NCI-H1930 (cell line): ENCODE measurements around the gene ARHGAP22.

ENCODE experiments used
- DNase-seq, 2 experiments: peaks; one replicate each; lab custom pipeline; 2025; lab: John Stamatoyannopoulos, UW

The ARHGAP22 gene

DNA sequence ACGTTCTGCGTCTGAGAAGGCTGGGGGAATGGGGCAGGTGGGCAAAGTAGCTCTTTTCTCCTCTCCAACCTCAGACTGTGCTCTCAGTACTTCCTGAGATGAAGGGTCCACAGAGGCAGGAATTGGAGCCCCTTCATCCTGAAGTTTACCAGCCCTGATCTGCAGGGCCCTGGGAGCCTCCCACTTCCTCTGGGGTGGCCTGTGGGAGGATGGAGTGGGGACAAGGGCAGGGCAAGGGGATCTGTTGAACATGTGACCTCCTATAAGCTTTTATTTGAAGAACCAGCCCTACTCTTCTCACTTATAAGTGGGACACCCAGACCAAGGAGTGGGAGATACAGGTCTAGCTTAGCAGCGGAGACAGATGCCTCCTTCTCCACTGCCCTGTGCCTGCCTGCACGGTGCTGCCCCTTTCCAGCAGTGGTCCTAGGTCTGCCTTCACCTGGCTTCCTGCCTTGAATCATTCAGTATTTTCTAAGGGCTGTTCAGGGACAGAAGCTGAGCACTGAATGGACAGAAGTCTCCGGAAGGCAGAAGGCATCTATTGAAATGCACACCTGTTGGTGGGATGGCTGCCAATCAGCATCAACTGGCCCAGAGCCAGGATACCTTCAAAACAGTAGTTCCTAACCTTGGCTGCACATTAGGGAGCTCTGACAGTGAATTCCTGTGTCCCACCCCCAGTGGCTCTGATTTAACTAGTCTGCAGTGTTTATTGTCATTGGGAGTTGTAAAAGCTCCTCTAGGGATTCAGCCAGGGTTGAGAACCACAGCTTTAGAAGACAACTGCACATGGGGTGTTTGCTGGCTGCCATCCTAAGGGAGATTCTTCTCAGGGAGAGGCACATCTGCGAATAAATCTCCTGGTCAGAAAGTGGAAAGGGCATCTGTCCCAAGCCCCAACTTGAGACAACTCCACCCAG, 2.7 kb upstream of the ARHGAP22 start:
- no peak for DNase-seq

DNA sequence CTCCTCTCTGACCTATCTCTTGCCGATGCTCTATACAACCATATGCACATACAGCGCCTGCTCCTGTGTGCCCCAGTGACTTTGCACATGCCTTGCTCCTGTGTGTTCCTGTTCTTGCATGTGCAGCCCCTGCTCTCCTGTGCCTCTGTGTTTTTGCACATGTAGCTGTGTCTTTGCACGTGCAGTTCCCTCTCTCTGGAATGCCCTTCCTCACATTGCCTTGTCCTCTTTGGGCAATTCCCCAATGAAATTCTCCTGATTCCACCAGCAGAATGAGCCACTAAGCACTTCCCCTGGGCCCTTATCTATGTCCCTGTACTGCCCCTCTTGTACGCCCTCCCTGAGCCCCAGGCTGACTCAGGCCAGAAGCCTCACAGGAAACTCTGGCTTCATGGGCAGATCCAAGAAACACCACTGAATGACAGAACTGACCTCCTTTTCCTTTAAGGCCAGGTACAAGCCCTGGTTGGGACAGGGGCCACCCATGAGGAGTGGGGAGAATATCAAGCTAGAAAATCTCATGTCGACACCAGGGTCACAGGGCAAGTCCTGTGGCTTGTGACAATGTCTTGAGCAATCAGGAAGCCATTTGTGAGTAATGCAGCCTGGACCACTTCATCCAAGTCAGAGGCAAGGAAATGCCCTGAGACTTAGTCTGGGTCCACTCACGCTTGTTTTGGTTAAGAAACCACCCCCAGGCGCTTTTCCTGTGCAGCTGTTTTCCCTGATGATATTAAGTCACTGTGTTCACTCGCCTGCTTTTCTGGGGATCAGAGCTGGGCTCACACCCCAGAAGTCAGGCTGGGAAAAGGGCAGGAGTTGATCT, 1.9 kb upstream of the ARHGAP22 start:
- DNase-seq: no peak

DNA sequence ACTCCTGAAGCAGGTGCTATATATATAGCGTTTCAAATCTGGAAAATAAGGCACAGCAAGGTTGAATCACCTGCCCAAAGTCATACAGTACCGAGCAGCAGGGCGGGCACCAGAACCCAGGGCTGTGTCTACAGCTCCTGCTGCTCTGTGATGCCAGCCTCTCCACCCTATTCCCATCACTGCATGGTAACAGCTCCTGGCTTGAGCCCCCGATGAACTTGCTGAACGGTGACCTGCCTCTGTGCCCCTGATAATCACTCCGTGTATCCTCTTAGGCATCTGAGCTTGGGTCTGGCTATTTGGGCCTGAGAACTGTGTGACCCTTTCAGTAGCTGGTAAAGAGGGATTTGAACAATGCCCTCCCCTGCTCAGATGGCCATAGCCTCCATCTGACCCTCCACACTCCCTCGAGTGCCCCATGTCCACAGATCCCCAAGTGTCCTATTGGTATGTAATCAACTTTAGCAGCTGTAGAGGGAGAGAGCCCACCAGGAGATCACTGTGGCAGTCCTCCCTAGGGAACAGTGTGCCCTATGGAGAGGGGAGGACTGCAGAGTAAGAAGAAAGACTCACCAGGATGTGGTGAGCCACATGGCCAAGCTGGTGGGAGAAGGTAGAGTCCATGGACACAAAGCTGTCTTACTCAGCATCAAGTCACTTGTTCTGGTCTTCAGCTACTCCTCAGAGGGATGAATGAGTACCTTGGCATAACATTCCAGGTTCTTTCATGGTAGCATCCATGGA, 1.1 kb upstream of the ARHGAP22 start:
- no peak for DNase-seq

DNA sequence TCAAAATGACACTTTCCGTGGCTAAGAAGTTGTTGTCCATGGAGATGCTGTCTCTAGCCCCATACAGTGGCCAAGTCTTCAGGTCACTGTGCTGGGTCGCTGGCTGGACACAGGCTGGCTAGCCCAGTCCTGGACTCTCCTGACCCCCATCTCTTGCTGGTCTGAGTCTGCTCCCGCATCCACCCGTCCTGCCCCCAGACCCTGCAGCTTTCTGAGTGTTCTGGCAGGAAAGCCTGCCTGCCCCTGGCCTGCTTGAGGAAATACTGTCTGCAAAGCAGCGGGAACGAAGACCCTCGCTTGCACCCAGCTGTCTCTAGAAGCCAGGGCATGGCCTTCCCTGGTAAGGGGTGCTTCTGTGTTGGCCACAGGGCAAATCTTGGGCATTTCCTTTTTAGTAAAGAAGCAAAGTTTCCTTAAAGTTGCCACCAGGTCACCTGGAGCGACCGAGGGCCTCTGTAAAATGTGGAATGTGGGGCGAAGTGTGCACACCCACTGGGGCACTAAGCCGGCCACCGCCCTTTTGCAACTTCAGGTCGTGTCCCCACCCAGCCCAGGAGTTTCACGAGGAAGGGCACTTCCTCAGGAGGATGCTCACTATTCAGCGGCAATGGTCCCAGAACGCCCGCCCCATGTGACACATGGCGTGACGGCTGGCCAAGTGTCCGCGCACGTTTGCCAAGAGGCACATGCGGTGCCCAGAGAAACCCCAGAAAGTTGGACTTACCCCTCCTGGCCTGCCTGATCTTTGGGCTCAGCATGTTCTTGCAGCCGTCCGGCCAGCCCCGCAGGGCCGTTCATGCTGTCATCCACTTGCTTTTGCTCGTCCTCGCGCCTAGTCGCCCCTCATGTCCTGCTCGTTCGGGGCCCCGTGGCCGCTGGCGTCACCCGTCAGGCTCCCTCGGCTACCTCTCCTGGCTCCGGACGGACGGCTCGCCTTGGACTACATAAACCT, 558 bp downstream of the ARHGAP22 start:
- no peak for DNase-seq

DNA sequence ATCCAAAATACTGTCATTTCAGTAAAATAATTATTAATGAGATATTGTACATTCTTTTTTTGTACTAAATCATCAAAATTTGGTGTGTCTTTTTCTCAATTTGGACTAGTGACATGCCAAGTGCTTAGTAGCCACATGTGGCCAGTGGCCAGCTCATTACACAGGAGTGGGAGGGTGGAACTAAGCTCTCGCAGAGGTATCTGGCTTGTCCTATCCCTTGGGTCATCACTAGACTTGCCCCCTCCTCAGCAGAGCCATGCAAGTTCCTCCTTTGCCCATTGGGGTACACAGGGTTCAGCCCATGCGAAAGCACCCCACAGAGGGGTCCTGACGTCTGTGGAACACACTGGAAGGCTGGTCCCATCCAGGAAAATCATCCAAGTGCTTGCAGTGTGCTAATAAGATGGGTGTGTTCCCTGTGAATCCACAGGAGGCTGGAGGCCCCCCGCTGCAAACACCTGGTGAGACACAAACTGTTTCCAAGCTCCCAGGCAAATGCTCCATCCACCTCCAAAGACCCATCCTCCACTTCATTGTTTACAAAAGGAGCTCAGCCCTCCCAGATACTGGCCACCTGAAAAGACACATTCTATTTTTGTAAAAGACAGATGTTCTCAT, 1.3 kb downstream of the ARHGAP22 start:
- DNase-seq: no peak

DNA sequence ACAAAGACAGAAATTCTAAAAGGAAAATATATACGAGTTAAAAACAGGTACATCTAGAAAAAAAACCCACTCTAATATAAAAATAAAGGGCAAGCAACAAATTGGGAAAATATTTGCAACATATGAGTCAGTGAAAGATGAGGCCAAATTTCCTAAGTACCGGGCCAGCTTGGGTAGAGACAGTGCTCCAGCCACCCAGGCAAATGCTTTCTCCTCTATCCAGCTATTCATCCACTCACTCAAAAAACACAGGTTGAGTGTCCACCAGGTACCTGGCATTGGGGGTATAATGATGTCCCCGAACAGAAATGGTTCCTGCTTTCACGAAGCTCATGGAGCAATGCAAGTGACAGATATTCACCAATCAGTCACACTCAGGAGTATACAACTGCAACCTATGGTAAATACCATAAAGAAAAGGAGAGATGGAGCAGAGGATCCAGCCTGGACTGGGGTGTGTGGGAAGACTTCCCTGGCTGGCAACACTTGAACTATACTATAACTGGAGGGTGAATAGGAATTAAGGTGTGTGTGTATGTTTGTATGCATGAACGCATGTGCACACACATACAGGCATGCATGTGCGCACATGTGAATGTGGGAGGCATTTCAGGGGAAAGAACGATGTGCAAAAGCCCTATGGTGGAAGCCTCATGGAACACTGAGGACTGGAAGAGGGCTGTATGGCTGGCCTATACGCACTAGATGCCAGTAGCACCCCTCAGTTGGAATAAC, 2.3 kb downstream of the ARHGAP22 start:
- DNase-seq: no peak

DNA sequence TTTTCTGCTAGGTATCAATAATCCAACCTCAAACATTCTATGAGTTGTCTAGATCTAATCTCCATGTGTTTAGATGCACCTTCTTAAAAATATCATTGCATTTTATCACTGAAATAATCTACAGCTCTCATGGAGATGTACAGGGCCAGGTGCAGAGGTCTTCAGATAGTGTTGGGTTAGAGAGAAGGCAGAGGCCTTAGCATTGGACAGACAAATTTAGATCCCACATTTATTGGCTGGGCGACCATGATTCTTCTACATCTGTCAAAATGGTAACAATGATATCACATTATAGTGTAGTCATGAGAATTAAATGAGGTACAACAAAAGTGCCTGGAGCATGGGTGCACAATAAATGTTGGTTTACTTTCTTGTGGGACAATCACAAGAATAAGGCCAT, 3.1 kb downstream of the ARHGAP22 start:
- no peak for DNase-seq

DNA sequence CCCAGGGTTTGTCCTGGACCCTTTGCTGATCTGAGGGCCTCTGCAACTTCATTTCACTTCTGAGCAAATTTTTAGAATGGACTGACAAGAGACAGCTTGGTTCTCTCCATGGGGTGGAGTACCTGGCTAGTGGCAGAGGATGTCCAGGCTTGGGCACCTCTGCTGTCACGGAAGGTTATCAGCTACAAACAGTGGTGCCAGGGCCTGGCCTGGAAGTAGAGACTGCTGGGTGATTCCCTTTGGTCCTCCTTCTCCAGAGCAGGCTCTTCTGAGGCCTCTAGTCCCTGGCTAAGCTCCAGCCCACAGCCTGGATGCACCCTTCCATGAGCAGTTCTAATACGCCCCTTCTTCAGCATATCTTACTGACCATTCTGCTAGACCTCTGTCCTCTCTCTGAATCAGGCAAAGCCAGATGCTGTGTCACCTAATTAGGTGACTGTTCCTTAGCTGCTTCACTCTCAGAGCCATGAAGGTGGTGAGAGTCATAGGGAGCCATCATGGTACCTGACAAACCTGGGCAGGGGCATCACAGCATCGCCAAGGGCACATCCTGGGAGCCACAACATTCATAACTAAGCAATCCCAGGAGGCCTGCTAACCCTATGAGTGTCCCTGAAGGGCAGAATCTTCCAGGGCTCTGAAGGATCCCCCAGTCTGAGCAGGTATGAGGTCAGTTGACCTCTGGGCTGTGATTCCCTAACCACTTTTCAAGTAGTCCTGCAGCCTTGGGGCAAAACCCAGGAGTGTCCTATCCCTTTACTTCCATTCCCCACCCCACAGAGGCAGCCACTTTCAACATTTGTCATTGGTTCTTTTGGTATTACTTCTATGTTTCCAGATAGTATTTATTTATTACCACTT, 4.0 kb downstream of the ARHGAP22 start:
- no peak for DNase-seq

DNA sequence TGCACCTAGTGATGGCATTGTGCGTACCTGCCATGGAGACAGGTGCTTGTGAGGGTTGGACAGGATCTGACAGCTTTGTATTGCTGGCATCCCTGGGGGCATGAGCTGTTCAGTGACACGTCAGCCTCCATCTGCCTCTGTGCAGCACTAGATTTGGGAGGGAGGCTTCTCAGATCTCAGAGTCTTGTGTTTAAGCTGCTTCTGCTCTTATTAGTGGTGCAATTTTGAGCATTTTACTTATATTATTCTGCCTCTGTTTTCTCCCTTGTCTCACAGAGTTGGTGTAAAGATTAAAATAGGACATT, 5.1 kb downstream of the ARHGAP22 start:
- DNase-seq: no peak

DNA sequence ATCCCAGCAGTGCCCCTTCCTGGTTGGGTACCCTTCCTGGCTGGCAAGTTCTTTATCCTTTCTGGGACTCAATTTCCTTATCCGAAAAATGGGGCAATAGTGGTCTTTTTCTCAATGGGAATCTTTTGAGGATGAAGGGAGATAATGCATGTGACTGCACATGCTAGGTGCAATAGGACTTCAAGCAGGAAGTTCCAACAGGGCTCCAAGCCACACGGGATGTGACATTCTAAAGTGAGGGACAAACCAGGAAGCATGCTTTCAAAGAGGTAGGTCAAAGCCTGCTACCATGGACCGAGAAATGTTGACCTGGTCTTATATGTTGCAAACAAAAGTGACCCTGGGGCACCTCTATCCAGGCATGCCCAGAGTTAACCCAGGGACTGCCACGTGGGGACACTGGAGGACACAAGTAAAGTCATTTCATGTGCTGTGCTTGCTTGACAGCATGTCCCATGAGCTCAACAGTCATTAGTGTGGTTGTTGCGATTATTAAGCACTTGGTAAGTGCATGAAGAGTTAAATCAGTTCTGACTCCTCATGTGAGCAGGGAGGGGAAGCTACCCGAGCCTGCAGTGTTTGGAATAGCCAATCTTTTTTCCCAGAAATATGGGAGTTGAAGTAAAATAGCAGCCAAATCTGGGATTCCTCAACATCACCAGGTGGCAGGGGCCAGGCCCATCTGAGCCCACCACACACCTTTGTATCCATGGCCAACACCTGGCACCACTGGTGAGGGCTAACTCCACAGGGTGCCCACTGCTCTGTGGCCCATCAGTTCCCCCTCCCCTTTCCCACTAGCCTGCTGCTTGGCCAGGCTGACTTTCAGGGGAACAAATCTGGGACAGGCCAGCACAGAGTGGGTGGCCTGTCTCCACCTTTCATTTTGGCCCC, 5.7 kb downstream of the ARHGAP22 start:
- no peak for DNase-seq

DNA sequence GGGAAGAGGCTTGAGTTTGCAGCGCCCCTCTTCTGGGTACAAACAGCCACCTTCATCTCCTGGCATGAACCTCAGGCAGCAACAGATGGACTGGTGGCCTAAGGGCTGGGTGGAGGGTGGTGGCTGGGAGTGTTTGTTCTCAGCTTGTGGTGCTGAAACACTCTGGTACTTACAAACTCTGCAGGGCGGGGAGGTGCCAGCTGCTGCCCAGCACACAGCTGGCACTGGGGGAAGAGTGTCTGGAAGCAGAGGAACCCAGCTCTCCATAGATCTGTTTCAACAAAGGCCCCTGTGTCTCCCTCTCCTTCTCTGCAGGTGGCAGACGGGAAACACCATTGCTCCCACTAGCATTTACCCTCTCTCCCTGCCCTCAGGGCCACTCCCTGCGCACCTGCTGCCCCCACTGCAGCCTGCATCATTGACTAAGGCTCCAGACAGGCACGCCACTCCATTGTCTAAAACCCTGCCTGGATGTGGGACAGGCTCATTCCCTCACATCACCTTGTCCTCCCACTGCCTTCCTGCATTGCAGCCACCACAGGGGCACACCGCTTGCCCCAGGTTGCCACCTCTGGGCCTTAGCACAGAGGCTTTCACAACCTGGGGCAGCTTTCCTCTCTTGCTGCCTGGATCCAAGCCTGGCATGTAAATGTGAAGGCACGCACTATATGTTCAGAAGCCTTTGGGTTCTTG, 6.5 kb downstream of the ARHGAP22 start:
- no peak for DNase-seq

DNA sequence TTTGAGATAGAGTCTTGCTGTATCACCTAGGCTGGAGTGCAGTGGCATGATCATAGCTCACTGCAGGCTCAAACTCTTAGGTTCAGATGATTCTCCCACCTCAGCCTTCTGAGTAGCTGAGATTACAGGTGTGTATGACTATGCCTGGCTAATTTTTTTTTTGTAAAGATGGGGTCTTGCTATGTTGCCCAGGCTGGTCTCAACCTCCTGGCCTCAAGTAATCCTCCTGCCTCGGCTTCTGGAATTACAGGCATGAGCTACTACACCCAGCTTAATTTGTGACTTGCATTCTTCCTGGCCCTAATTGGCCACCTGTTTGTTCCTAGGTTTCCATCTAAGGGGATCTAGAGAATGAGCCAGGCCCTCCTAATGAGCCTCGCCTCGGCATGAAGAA, 9.3 kb downstream of the ARHGAP22 start:
- DNase-seq: no peak

DNA sequence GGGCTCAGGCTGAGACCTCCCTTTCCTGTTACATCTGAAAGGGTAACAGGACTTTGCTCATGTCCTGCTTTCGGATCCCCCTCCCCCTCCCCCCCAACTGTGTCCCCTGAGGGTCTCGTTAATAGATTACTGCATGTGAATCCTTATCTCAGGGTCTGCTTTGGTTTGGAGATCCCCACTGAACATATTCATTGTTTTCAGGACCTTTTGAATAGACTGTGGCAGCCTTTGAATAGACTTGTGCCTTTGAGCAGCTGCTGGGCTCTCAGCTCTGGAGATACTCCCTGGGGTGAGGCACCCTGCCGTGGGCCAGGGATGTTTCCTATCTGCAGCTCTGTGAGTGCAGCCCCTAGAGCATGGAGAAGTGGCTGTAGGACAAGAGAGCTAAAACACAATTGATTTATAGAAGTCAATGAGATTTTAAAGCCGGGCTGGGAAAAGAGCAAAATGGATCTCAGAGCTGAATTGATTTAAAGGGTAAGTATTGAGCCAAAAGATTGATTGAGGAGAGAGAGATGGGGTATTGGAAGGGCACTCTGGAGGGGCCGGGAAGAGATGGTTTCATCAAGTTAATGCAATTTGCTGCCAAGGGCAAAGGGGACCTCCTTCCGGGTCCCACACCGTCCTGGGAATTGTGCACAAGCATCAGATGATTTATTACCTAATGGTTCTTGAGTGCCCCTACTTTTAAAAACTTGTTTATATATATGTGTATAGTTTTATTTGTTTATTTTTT, 9.9 kb downstream of the ARHGAP22 start:
- DNase-seq: no peak

DNA sequence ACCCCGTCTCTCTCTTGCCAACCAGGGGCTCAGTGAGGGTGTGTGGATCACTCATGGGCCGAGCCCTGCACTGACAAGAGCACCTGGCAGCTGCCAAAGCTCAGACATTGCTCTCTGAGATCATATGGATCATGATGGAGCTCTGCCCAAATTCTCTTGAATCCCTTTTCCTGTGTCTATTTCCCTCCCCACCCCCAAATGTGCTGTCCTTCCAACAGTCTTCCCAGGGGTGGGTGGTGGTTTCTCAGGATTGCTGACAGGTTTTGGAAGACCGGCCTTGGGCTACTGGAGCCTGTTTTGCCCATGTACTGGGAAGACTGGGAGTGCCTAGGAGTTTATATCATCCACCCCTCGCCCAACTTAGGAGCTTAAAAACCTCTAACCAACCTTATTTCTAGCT, 10.5 kb downstream of the ARHGAP22 start:
- DNase-seq: no peak

DNA sequence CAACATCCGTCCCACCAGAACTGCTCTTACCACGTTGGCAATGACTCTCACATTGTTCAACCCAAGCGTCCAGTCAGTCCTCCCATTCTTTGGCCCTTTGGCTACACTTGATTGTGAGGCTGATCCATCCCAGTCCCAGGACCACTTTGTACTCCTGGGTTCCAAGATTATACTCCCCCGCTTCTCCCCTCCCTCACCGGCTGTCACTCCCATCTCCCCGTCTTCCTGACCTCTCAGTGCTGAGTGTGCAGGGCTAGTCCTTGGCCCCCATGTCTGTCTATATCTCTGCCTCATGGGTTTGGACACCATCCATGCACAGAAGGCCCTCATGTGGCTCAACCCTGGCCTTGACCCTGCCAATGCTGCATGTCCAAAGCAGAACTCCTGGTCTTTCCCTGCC, 12.5 kb downstream of the ARHGAP22 start:
- DNase-seq: no peak

DNA sequence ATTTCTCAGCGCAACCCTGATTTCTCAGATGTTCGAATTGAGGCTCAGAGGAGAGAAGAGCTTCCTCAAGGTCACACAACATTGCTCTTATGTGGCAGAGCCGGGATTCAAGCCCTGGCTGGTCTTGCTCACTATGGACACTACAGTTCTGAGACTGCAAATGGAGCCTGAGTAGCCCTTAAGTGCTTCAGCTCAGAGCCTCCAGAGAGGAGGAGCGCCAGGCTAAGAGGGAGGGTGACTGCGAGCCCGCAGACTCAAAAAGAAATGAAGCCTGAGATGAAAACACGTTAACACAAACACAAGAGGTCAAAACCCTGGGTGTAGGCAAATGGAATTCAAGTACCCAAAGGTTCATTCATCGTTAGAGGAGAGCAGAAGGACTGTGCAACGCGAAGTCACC, 13.9 kb downstream of the ARHGAP22 start:
- no peak for DNase-seq

DNA sequence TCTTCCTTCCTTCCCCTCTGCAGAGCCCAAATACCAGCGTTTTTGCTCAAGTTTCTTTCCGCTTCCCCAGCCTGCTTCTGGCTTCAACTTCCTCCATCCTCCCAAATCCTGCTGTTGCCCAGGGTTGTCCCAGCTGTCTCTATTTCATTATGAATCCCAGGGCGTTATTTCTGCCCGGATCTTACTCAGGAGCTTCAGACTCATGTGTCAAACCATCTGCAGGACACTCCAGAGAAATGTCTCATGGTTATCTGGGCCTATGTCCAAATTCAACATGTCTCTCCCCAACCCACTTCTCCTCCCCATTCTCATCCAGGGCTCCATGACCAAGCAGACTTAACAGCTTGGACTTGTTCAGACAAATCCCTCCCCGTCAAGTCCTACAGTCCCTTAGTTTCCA, 15.6 kb downstream of the ARHGAP22 start:
- no peak for DNase-seq
